SH-SY5Y (cell line): ENCODE data around the gene LRRC56.

Source experiments
- GATA2 ChIP-seq: IDR thresholded peaks from 2 replicates; pipeline ENCODE4 v1.6.1; 2011; ENCODE audit warnings: mild to moderate bottlenecking, low read depth, low read length
- GATA3 ChIP-seq: IDR thresholded peaks from 2 replicates; pipeline ENCODE4 v1.6.1; 2011; ENCODE audit warnings: low read depth, mild to moderate bottlenecking, low read length, moderate library complexity

DNA sequence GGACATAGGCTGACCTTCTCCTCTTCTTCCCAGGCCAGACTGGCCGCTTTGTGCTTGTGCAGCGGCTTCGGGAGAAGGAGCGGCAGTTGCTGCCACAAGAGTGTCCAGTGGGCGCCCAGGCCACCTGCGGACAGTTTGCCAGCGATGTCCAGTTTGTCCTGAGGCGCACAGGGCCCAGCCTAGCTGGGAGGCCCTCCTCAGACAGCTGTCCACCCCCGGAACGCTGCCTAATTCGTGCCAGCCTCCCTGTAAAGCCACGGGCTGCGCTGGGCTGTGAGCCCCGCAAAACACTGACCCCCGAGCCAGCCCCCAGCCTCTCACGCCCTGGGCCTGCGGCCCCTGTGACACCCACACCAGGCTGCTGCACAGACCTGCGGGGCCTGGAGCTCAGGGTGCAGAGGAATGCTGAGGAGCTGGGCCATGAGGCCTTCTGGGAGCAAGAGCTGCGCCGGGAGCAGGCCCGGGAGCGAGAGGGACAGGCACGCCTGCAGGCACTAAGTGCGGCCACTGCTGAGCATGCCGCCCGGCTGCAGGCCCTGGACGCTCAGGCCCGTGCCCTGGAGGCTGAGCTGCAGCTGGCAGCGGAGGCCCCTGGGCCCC is 24.8 kb downstream of the LRRC56 start:
- TF ChIP-seq GATA3: no peak
- TF ChIP-seq GATA2: no peak
